ENCODE measurements around the gene PAQR7.
"Not testable (repeated sequence)": the region's sequence is repeated elsewhere in the genome, so short reads cannot be mapped to it uniquely, and the experiment has no call there.

Gene PAQR7

DNA sequence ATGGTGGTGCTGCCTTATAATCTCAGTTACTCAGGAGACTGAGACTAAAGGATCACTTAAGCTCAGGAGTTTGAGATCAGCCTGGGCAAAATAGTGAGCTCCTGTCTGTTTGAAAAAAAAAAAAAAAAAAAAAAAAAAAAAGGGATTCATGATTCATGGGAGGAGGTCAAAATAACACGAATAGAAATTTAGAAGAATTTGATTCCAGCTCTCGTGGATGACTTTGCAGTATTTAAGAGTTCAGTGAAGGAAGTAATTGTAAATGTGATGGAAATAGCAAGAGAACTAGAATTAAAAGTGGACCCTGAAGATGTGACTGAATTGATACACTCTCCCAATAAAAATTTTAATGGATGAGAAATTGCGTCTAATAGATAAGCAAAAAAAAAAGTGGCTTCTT is 32.0 kb downstream of the PAQR7 start:
- DNase-seq = no peak

DNA sequence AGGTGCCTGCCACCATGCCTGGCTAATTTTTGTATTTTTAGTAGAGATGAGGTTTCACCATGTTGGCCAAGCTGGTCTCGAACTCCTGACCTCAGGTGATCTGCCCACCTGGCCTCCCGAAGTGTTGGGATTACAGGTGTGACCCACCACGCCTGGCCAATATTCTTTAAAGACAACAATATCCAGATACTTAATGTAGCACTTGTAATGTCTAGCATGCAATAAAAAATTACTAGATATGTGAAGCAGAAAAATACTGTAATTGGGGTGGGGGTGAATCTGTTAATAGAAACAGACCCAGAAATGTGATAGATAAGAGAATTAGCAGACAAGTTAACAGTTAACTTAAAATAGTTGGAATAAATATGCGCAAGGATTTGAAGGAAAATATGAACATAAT is 35.7 kb downstream of the PAQR7 start:
- DNase-seq = not testable (repeated sequence)

- DNase-seq = no peak
Measured at GRCh38 chr1:25837262-25837875, 38.1 kb downstream of the PAQR7 start.

DNA sequence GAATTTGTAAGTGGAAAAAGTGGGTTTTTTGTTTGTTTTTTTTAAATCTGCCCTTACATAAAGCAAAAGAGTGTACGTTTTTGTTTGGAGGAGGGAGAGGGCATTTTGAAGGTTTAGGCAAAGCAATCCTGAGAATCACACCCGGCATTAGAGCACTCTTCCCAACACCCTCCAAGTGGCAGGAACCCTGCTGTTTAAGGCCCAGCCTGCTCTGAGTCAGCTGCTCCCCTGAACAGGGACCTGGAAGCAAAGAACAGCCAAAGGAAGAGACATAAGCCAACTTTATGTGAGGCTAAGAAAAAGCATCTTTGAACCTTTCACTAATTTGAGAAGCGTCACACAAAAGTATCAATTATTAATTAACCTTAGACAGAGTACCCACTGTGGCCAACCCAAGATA is 38.8 kb downstream of the PAQR7 start:
- DNase-seq = no peak

DNA sequence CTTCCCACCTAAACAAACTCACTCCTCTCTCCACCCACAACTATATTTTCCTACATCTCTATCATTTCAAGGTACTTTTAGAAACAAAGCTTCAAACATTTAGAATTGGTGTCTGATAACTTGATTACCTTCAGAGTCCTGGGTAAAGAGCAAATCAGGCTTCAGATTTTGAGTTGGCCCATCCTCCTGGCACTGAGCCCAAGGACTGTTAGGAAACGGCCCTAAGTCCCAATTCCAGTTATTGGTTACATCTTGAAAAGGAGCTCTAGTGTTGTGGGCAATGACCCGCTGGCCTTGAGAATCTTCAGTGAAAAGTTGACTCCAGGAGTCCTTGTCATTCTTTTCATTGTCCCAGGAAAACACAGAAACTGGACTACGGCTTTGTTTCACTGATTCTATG is 40.6 kb downstream of the PAQR7 start:
- DNase-seq = no peak

GRCh38 chr1:25833158-25833557 is 42.4 kb downstream of the PAQR7 start:
- no peak for DNase-seq

GRCh38 chr1:25832336-25833037 is 43.0 kb downstream of the PAQR7 start:
- no peak for DNase-seq

DNA sequence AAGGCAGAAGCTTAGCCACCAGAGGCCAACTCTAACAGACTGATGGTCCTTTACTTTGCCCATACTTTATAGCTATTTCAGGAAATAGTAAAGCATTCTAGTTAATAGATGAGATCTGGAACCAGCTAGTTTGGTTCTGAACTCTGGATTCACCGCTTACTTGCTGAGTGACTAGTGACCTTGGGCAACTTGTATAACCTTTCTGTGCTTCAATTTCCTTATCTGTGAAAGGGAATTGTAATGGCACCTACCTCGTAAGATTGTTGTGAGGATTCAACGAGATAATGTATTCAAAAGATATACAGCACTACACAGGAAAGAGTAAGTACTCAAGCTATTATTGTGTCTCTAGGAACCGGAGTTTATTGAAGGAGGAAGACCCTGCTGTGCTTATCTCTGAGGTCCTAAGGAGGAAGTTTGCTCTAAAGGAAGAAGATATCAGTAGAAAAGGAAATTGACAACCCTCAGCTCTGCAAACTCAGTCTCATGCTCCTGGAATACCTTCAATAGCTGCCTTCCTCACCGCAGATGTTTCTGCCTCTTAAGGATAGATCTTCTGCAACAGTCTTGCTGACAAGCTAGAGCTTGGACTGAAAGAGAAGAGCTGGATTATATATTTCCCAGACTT is 43.8 kb downstream of the PAQR7 start:
- peak; percentile 52 for DNase-seq

DNA sequence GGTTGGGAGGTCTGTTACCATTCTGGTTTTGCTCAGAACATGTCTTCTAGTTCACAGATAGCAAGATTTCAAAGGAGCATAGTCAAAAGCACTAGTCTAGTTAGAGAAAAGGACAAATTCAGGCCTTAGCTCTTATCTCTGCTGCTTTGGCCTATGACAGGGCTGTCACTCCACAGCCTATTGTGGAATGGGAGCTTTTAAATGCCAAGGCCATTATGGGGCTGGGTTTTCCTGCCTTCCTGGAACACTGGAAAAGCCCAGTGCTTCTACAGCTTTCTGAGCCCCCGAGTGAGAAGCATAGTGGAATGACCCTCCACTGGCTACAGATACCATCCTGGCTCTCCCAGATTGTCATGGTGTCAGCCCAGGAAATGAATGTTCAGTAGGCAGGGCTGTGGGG is 46.5 kb downstream of the PAQR7 start:
- DNase-seq = no peak

GRCh38 chr1:25828491-25828890 is 47.0 kb downstream of the PAQR7 start:
- no peak for DNase-seq

DNA sequence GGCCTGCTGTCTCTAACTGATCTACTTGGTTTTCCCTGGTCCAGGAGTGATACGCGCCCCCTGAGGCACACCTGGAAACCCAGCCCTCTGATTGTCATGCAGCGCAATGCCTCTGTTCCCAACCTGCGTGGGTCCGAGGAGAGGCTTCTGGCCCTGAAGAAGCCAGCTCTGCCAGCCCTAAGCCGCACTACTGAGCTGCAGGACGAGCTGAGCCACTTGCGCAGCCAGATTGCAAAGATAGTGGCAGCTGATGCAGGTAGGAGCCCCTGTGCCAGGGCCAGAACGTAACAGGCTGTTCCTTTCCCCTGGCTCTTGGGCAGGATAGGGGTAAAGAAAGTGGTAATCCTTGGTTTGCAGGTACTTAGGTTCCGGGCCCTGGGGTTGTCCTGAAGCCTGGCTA is 48.9 kb downstream of the PAQR7 start:
- DNase-seq = no peak

DNA sequence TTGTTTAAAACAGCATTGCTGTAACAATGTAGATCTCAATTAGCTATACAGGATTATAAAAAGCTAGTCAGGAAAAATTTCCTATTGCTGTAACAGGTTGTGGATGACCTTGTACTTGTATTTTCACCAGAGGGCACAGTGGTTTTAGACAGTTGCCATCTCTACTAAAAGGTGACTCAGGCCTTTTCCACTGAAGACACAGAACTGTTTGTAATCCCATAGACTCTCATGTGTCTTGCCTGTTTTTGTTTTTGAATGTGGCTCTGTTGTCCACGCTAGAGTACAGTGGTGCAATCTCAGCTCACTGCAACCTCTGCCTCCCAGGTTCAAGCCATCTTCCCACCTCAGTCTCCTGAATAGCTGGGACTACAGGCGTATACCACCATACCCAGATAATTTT is 49.9 kb downstream of the PAQR7 start:
- DNase-seq = no peak

- DNase-seq = no peak
Measured at GRCh38 chr1:25821630-25822091, 53.8 kb downstream of the PAQR7 start.

- DNase-seq = no peak
Measured at GRCh38 chr1:25821112-25821476, 54.4 kb downstream of the PAQR7 start.

GRCh38 chr1:25820247-25821111 is 55.0 kb downstream of the PAQR7 start:
- peak; percentile 35 for DNase-seq

DNA sequence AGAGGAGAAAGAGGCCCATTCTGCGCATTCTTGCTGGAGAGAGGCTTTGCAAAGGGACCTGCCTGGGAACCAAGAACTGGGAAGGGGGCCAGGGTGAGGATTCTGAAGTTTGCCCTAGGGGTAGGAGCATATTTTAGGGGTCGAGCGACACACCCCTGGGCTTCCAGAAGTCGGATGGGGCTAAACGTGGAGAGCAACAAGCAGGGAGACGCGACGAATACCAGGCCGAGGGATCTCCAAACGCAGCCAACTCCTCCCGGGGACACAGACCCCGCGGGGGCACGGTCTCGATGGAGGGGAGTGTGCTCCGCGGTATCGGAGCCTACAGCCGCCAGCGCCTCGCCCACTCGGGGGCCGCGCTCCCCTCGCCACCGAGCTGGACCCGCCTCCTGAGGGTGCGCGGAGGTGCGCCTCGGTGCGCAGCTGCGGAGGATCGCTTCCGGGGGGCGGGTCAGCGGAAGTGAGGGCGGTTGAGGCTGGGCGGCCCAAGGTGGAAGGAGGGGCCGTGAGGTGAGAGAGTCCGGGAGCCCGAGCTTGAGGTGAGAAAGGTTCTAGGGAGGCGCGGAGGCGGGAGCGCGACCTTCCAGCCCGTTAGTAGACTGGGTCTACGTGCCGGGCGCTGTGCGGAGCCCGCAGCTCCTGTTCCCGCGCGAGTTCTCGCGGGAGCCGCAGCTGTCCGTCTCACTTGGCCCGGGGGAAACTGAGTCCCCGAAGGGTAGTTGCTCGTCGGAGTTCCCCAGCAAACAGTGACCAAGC is 55.8 kb downstream of the PAQR7 start, which contains the start of gene MTFR1L:
Gene MTFR1L, plus strand, starts transcription at position 464 of the 756 bp plus-strand sequence. CDS start 3,151 bp downstream, outside the sequence.
- peak; percentile 79 for DNase-seq

GRCh38 chr1:25818569-25818968 is 56.9 kb downstream of the PAQR7 start:
- DNase-seq = no peak

- no peak for DNase-seq
Measured at GRCh38 chr1:25817840-25818501, 57.5 kb downstream of the PAQR7 start.

DNA sequence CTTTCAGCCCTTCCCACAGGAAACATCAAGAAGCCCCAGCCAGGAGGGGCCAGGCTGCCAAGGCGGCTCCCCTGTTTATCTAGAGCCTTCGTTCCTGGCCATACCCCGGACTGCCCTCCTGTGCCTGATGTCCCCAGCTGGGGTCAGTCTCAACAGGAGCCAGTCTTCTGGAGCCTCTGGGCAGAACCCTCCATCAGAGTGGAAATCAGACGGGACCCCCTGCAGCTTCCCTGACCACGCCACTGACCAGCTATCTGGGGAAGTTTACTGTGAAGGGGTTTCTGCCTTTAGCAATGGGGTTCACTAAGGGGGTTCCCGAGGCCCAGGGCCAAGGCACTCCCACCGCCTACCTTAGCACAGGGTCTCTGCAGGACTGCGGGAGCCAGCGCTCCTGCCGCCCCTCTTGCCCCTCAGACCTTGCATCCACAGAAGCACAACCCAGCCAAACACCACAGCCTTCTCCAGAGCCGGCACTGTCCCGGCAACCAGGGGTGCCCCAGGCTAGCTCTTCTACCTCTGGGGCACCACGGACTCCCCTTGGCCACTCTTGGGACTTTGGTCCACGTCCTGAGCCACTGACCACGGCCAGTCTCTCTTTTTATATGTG is 59.3 kb downstream of the PAQR7 start:
- DNase-seq = no peak

DNA sequence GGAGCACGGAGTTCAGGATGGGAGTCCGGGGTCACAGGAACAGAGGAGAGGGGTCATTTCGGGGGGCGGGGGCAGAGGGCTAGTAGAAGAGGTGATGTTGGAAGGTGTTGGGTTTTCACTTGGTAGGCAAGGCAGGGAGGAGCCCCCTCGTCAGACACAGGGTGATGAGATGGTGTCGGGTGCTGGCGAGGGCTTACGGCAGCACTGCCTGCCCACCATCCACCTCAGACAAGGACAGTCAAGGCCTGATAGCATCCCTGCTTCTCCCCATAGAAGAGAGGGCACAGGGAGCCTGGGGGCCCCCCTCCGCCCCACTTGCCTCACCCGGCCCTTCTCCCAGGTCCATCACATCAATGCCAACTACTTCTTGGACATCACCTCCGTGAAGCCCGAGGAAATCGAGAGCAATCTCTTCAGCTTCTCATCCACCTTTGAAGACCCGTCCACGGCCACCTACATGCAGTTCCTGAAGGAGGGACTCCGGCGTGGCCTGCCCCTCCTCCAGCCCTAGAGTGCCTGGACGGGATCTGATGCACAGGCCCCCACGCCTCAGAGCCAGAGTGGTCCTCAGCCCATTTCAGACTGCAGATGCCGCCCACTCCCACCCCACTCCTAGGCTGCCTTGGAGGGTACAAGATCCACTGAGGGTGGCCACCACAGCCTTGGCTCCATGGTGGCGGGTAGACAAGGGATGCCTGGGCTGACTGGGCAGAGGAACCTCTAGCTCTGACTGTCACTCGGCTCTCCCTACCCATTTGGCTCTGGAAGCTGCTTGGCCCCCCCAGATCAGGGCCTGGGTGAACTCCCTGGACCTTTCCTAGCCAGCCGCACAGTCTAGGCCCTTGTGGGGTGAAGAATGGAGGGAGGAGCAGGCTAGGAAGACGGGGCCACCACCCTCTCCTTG is 60.0 kb downstream of the PAQR7 start:
- DNase-seq = no peak
